GM21723 (cell line): ENCODE data around the gene PPP2R1B.
"Not testable (repeated sequence)": the region's sequence is repeated elsewhere in the genome, so short reads cannot be mapped to it uniquely, and the experiment has no call there.

Experiments used
- ATAC-seq: cut with Tn5 transposase; IDR thresholded peaks from one replicate; pipeline ENCODE4 v1.9.1; 2021; ENCODE audit warnings: mild to moderate bottlenecking, moderate library complexity; ENCODE audit not compliant: unreplicated experiment

The PPP2R1B gene

DNA sequence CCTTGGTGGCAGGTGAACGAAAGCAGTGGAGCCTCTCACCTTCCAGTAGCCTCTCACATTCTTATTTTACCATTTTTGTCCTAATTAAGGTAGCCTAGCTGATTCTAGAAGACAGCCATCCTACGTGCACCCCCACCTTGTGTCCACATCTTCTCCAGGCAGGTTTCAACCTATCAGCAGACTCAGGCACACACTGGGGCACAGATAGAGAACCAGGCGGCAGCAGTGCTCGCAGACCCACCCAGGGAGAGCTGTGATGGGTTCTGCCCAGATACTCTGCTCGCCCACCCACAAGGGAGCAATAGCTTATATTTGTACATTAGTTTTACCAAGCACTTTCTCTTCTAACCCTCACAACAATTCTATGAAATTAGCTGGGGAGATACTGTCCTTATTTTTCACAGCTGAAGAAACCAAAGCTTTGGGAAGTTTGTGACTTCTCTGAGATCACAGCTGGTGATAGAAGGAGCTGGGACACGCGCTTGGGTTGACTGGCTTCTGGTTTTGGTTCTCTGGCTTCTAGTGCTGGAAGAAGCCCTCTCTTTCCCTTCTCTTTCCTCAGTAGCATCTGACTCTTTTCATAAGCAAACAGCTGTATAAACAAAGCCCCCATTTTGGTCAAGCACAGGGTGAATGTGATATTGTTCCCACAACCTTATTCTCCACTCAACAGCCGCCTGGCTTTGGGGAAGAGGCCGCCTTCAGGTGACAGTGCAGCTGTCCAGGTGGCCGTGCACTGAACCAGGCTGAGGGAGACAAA, 36.9 kb downstream of the PPP2R1B start:
- no peak for ATAC-seq

GRCh38 chr11:111727431-111727830, 38.8 kb downstream of the PPP2R1B start:
- no peak for ATAC-seq

GRCh38 chr11:111726301-111726713, 39.9 kb downstream of the PPP2R1B start:
- no peak for ATAC-seq

GRCh38 chr11:111725621-111726020, 40.6 kb downstream of the PPP2R1B start:
- no peak for ATAC-seq

DNA sequence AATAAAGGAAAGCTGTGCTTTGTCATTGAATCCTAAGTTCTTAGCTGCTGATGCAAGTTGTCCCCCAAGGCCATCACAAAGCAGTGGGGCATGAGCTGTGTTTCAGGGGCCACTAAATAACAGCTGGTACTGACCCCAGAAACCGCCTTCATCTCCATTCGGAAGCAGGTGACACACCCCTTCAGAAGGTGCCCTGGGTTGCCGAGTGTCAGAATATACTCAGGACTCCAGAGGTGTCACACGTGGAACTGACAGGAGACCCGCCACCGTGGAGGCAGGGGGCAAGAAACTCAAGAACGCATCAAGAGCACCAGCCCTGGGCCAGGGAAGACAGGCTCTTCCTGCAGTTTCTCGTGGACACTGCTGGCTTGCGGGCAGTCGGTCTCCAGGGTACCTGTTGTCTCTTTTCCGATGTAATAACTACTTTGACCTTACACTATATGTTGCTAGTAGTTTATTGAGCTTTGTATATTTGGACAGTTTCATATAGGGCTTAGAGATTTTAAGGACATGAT, 41.5 kb downstream of the PPP2R1B start:
- ATAC-seq, result no peak

DNA sequence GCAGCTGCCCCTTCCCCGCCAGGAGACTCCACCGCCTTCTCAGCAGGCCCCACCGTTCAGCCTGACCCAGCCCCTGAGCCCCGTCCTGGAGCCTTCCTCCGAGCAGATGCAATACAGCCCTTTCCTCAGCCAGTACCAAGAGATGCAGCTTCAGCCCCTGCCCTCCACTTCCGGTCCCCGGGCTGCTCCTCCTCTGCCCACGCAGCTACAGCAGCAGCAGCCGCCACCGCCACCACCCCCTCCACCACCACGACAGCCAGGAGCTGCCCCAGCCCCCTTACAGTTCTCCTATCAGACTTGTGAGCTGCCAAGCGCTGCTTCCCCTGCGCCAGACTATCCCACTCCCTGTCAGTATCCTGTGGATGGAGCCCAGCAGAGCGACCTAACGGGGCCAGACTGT, 42.6 kb downstream of the PPP2R1B start:
- ATAC-seq, result no peak

DNA sequence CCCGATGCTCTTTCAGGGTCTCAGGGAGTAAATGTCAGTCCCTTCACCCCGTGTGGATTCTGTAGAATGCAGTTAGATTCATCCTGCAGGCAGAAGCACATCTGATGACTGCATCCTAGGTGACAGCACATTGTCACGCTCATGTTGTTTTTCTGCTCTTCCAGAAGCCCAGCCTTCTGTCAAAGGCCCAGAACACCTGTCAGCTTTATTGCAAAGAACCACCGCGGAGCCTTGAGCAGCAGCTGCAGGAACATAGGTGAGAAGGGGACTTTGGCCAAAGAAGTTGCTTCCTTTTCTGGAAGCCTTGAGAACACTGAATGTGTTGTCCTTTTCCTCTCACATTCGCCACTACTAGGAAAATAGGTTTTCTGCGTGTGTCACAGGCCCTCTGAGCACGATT, 43.7 kb downstream of the PPP2R1B start:
- no peak for ATAC-seq

GRCh38 chr11:111720801-111721494, 45.2 kb downstream of the PPP2R1B start:
- ATAC-seq, result no peak

DNA sequence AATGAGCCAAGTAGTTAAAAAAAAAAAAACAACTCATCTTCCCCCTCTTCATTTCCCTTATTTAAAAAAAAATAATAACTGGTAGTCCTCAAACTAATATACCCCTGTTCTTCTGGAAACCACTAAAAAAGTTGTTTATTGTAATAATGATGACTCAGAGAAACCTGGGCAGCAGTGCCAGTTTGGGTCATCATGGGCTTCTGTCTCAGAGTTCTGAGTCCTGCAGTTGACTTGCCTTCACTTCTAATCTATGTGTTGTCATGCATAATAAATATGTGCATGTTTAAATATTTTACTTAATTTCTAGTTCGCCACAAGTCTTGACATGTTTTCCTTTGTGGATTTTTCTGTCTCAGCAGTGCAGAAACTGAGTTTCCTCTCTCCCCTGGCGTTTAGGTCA, 46.8 kb downstream of the PPP2R1B start:
- ATAC-seq, result no peak

- no peak for ATAC-seq
Measured at GRCh38 chr11:111718859-111719258, 47.3 kb downstream of the PPP2R1B start.

DNA sequence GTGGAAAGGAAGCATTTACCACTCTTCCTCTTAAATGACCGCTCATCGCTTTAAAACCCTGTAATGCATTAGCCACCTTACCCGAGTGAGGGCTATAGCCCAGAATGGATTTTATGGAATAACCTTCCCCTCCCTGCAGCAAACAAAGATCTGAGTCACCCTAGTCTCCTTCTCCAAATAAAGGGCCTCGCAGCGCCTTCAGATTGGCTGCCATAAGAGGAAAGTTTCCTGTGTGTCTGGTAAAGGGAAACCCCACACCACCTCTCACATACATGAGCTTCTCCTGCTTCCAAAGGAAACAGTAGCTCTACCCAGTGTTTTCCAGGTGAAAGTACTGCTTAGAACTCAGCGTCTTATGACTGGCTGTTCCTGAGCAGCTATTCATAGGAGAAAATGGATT, 47.8 kb downstream of the PPP2R1B start:
- no peak for ATAC-seq

- not testable (repeated sequence) for ATAC-seq
Measured at GRCh38 chr11:111717660-111718059, 48.5 kb downstream of the PPP2R1B start.

DNA sequence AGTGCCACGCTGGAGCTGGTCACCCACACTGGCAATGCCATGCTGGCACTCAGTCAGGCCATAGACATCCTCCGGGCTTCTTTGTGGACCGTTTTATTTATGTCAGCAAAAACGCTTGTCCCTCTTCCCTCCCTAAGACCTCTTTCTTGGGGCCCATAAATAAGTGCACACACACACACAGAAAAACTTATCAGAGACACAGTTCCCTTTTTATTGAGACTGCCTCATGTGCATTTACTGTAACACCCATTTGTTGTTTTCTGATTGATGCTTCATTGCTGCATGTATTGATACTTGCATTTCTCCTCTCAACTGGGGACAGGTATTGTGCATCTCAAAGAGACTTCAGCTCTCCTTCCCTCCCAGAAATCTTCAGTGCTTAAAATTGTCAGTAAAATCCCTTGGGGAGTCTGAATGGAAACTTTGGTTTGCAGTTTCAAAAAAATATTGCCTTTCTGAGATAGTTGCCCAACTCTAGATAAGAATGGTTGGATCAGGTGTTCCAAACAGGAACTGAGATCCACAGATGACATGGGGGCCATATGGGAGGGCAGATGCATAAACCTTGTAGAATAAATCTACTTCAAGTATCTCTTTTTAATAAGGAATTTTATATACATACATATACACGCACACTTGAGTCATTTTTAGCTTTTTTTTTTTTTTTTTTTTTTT, 50.9 kb downstream of the PPP2R1B start:
- no peak for ATAC-seq

GRCh38 chr11:111714522-111714921, 51.7 kb downstream of the PPP2R1B start:
- ATAC-seq, result no peak

GRCh38 chr11:111707691-111708067, 58.5 kb downstream of the PPP2R1B start:
- ATAC-seq, result no peak

DNA sequence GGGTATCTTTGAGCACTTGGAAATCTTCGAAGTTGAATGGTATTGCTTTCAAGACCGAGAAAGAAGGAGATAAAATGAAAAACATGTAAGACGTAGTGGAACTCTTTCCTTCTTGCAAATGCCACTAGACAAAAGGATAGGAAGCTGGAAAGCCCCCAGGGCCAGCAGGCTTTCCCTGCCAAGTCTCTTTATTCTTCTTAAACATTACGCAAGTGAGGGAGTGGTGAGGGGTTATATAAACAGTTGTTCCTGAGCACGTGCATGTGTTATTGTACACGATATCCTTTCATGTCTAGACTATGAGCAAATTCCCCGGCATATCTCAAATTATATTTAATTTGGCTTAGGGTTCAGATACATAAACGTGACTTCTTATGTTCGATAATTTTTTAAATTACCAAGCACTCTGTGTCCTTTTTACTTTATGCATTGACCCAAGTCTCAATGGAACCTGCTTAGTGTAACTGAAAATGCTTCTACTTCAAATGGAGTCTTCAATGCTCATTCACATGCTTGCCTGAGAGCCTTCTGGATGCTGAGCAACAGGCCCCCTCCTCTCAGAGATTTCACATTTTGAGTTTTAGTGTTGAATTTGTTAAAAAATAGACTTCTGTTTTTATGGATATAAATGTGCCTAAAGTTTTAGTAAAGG, 59.0 kb downstream of the PPP2R1B start:
- ATAC-seq, result no peak

DNA sequence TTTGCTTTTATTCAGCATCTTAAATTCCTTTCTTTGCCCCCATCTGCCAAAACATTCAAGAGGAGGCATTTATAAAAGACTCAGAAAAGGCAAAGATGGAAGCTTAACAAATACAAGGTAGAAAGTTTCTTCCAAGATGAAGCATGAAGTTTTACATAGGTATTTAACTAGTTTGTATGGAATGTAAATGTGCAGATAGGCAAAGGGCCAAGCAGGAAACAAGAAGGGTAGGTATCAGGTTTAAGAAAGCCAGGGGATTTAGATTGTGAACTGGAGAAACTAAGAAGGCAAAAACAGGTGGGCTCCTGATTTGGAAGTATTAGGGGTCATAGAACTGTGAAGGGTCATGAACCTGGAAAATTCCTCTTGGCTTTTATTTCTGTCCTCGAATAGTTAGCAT, 62.6 kb downstream of the PPP2R1B start:
- ATAC-seq, result no peak

GRCh38 chr11:111702623-111703022, 63.6 kb downstream of the PPP2R1B start:
- ATAC-seq, result no peak

DNA sequence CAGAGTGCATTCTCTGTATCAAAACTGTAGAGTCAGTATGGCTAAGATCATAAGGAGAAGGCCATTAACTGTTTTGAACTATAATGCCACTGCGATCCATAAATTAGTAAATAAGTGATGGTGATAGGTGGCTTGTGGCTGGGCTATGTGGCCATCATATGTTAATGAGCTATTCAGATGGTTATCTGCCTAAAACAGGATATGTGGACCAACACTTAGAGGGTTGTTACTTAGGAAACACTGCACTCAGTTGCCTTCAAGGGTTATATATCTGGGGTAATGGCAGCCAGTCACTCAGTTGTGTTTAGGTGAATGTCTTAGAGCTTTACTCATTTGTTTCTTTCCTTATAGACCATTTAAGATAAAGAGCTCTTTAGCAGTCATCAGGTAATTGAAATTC, 66.0 kb downstream of the PPP2R1B start:
- ATAC-seq, result no peak

DNA sequence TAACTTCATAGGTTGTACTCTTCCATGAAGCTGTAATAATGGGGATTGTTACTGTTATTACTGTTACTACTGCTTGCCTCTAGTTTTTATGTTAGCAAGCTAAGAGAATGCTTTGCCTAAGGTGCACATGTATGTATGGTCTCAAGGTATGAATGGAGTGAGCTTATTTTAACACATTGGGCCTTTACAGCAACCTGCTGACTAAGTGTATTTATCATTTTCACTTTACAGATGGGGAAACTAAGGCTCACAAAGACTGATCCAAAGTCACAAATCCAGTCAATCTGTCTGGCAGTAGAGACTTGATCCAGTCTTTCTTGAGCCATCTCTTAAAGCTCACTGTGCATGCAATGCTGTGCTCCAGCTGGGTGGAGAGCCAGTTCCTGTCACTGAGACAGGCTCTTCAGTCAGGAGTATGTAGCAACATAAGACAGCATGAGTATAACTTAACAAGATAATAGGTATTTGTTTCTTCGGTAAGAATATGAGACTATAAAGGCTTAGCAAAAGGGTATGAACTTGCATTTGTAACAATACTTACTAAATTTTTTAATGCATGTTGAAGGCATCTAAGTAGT, 66.5 kb downstream of the PPP2R1B start:
- ATAC-seq, result no peak
